HG03045 (cell line): ENCODE measurements around the gene SORCS2.

Source experiments
- ATAC-seq: cut with Tn5 transposase; IDR thresholded peaks from one replicate; pipeline ENCODE4 v1.9.1; 2021; ENCODE audit warnings: mild to moderate bottlenecking, moderate library complexity; ENCODE audit not compliant: unreplicated experiment

SORCS2 gene

DNA sequence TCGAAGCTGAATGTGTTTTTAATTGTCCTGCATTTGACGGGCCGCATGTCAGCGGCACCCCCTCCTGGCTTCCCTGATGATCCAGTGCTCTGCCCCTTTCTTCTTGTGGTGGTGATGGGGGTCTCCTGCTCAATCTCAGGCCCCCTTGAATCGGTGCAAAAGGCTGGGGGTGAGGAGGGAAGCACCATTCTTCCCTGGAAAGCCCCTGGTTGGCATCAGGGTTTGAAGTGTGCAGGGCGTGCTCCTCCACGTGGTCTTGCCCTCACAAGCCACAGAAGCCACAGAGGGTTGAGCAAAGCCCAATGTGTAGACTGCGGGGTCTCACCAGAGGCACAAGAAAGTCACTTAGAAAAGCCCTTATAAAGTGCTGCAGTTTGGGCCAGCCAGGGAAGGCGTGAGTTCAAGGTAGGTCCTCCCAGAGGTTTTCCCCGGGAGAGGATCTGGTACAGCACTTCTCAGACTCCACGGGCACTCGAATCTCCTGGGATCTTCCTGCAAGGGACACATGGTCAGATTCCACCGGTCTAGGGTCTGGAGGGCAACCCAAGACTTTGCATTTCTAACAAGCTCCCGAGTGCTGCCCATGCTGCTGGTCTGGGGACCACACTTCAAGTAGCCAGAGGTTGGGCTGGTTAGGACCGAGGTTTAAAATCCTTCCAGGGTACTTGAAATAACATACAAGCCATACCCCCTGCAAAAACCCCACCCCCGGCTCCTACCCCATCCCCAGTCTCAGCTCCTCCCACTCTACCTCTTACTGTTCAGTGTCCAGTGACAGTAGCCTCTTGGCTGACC lies 207.3 kb downstream of the SORCS2 start:
- ATAC-seq: no peak

DNA sequence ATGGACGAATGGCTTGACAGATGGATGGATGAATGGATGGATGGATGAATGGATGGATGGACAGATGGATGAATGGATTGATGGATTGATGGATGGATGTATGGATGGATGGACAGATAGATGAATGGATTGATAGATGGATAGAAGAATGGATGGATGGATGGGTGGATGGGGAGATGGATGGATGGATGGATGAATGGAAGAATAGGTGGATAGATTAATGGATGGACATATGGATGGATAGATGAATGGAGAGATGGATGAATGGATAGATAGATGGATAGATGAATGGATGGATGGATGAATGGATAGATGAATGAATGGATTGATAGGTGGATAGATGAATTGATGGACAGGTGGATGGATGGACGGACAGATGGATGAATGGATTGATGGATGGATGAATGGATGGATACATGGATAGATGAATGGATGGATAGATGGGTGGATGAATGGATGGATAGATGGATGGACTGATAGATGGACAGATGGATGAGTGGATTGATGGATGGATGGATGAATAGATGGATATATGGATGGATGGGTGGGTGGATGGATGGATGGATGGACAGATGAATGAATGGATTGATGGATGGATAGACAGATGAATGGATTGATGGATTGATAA lies 208.4 kb downstream of the SORCS2 start:
- ATAC-seq: no peak

DNA sequence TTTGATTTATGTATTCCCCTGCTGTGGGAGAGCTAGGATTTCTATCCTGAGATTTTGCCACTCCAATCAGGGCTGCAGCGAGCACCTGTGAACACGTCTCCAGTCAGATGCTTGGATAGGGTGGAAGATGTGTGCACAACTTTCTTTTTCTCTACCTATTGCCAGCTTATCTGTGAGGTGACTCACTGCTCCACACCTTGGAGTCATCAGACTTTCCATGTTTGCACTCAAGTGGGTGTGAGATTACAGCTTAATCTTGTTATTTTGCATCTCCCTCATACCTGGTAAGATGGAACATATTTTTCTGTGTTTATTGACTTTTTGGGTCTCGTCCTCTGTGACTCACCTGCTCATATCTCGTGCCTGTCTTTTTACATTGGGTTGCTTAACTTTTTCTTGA lies 210.2 kb downstream of the SORCS2 start:
- no peak for ATAC-seq

DNA sequence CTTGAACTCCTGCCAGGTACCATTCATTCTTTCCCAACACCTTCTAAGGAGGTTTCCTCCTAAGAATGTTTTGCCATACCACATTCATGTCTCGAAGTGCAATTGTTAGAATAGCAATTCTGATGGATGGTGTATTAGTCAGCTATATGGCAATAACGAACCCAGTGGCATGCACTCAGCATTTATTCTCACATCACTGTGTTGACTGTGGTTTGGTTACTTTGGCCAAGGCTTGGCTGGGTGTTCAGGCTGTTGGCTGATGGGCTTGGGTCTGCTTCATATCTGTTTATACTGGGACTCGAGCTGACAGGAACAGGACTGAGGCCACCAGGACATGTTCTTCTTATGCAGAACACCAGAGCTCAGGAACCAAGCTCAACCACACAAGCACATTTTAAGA lies 210.7 kb downstream of the SORCS2 start:
- no peak for ATAC-seq

DNA sequence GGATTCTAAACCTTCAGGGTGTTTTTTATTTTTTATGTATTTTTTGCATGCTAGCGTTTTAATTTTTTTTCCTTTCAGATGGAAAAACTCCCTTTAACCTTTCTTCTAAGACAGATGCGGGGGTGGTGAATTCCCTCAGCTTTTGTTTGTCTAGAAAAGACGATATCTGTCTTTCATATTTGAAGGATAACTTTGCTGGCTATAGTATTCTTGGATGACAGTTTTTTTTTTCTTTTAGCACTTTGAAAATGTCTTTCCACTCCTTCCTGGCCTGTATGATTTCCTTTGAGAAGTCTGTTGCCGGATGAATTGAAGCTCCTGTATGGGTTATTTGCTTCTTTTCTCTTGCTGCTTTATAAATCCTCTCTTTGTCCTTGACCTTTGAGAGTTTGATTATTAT lies 215.8 kb downstream of the SORCS2 start:
- ATAC-seq: no peak

DNA sequence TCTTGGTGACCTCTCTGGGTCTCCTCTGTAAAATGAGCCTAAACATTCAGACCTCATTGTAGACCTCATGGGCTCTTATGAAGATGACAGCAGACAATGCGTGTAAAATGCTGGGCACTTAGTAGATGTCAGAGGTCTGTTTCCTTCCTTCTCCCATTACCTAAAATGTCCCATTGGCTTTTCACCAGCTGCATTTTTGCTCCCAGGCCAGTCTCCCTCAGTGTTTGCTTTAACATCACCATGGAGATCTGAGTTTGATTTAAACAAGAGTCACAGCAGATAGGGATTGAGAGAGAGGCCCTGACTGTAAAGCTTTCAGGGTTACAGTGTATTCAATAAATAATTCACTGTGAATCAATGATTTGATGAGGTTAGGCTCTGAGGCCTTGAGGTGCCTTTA lies 218.1 kb downstream of the SORCS2 start:
- no peak for ATAC-seq

DNA sequence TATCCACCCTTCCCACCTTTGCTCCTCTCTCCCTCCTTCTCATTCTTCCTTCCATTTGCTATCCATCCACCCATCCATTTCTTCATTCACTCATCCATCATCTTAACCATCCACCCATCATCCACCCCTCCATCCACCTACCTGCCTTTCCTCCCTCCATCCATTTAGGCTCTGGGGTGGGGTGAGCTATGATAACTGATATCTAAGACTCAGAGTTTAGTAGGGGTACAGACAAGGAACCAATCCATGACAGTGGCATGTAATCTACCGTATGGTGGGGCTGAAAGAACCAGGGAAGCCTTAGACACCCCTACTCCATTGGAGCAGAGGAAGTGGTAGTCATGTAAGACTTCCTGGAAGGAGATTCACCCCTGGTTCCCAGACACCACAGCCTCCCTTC lies 219.2 kb downstream of the SORCS2 start:
- ATAC-seq: no peak

DNA sequence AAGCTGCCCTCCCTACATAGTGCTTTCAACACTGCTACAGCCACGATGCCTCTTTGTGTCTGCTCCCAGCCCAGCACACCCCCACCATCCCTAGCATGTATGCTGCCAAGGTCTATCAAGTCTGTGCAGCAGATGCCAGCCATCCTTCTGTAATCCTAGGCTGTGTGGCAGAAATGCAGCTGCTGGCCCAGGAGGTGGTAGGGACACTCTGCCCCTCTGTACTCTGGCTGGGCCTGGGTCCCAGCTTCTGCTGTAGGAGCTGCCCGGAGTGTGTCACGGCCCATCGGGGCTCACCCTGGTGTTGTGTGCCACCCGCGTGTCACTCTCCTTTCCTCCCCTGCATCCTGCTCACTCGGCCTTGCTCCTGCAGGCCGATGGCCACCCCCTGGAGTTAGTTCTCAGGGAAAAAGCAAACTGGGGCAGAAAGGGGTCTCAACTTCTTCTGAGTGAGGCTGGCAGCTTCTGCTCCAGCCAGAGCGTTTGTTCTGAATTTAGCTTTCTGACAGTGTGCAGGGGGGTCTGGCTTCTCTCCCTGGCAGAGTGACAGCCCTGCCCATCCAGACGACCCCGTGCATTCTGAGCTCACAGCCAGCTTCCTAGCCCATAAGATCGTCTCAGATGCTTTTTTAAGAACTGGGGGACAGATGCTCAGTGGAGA lies 219.7 kb downstream of the SORCS2 start:
- ATAC-seq: no peak

DNA sequence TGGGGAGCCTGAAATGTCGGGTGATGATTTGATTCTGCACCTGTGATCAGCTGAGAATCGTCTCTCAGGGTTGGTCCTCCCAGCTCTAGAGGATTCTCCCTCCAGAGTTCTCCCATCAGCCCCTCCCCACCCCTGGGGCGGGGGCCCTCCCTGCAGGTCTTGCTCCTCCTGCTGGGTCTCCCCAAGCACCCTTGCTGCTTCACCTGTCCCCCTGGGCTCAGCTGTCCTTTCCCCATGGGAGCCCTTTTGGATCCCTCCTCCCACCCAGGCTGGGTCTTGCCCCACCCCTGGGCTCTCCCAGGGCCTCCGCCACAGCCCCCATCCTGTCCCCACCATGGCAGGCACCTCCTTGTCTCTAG lies 220.2 kb downstream of the SORCS2 start:
- ATAC-seq: no peak

DNA sequence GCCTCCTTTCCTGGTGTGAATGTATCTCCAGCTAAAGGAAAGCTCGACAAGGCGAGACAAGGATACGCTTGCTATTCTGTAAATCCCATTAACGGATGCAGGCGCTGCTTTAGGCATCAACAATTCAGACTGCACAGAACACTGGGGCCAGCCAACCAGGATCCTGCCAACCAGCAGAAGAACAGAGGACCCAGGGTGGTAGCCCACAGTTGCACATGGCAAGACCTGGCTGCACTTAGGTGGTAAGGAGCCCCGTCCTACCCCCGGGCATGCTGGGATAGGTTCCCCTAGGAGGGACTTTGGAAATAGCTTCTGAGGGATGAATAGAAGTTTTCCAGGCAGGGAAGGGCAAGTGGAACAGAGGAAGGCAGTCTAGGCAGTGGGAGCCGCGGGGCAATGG lies 221.7 kb downstream of the SORCS2 start:
- ATAC-seq: no peak

DNA sequence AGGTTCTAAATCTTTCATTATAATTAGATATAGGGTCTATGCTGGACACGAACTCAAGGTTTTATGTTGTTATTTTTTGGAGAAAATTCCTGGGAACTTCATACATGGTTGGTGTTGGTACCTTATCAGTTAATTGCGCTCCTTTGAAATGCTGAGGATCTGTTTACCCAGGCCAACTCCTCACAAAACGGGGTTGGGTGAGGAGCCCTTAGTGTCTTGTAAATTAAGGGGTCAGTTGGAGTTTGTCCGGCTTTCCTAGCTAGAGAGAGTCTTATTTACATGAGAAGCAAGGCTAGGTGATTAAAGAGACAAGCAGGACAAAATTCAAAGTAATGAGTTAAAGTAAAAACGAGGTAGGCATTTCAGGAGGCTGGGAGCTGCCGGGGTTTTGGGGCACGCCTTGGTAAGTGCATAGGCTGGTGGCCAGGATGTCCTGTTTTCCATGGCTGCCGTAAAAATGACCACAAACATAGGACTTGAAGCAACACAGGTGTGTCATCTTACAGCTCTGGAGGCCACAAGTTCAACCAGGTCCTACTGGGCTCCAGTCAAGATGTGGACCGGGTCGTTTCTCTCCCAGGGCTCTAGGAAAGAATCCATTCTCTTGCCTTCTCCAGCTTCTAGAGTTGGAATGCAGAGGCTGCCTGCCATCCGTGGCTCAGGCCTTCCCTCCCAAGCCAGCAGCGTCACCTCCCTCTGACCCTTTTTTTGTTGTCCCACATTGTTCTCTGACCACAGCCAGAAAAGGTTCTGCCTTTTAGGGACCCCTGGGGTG lies 222.6 kb downstream of the SORCS2 start:
- ATAC-seq: no peak

DNA sequence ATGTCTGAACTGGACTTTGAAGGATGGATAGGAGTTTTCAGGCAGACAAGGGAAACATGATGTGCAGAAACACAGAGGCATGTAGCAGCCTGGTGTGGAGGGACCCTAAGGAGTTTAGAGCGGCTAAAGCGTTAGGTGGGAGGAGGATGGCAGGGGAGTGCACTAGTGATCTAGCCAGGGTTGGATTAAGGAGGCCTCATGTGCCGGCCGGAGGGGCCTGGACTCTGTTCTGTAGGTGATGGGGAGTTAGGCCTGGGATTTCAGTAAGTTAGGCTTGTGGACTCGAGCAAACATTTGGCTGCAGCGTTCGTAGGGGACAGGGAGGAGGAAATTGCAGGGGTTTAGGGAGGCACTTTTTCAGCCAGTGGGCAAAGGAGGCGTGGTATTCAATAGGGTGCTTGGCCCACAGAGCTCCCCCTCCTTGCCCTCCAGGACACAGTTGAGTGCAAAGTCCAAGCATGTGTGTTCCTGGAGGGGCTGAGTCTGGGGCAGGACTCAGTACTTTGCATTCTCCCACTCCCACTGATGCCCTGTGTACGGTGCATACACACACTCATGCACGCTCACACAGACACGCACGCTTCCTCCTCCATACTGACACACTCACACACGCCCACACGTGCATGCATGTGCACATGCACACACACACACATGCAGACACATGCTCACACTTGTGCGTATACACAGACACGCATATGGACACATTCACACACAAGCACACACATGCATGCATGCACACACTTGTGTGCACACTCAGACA lies 223.8 kb downstream of the SORCS2 start:
- ATAC-seq: no peak

DNA sequence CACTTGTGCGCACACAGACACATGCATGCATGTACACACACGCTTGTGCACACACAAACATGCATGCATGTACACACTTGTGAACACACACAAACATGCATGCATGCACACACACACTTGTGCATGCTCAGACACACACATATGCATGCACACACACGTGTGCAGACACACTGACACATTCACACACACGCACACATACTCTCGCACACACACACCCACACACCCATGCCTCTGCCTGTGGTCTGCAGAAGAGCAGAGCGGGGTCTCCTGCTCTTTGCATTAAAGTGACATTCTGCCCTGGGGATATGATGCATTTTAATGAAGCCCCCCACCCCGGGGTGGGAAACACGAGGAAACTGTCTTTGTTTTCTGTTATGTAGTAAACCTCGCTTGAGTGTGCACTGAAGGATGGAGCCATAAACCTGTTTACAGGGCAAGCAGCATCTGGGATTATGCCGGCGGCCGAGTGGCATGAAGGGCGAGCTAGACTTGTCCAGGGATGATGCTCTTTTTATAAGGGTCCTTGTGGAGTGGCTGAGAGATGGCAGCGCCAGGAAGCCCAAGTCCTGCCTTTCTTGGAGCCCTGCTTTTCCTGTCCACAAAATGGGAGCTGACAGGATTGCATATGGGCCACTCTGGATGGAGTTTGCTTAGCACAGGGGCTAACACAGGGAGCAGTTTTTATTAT lies 224.6 kb downstream of the SORCS2 start:
- ATAC-seq: no peak

DNA sequence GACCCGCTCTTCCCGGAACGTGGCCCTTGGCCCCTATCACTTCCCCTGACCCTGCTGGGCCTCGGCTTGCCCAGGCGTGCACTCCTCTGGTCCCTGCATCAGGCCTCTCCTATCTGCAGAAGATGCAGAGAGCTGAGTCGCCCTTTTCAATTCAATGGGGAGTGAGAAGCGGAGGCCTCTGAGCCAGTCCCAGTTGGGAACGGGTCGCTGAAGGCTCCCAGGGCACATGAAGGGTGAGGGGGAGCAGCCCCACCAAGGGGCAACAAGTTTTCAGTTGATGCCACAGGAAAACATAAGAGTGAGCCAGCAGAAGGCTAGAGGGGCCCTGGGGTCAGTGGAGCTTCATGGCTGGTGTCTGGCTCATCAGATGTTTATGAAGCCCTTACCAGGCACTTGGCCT lies 225.3 kb downstream of the SORCS2 start:
- ATAC-seq: no peak

DNA sequence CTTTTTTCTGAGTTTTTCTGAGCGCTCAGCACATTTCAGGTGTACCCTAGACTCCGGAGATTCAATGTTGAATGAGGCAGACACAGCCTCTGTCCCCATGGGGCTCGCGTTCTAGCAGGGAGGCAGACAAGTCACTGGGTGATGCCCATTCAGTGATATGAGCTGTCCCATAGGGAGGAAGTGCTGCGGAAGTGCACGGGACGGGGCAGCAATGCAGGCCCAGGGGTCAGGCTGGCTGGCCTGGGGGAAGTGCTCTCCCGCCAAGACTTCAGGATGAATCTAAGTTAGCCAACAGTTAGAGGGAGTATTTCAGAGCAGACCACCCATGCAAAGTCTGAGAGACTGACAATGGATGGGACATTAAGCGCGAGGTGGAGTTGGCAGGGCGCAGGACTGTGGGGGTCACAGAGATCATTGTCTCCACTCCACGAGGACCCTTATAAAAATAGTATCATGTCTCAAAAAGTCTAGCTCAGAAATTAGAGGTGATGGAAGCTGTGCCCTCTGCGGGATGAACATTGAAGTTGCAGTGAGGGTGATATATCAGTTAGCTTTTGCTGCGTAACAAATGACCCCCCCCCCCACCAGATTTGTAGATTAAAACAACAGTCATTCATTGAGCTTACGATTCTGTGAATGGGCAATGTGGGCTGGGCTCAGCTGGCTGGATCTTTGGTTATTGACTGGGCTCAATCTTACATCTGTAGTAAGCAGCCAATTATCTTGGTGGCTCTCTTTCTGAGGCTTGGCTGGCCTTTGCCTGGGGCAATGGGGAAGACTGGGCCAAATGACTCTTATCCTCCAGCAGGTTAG lies 226.0 kb downstream of the SORCS2 start:
- no peak for ATAC-seq

DNA sequence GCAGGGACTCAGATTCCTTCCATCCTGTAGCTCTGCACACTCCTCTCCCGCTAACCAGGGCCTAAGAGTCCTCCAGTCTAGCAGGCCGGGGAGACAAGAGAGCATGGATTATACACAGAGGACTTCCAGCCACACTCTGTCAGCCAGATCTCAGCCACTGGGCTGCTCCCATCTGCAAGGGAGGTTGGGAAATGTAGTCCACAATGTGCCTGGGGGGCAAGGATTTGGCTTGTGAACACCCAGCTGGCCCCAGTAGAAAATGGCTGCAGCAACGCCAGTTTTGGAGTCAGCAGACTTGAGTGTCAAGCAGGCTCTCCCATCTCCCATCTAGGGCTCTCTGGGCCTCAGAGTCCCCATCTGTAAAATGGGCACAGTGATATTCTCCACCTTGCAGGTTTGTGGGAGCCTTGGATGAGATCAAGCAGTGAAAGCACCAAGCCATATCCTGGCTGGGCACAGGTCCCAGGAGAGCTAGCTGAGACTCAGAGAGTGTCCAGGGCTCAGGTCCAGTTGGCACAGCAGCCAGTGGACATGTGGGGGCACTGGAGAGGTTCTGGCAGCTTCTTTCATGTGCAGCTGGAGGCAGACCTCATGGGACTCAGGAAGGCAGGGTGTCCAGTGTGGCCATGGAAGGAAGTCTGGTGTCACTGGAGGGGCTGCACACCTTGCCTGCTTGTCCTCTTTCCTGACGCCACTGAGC lies 227.8 kb downstream of the SORCS2 start:
- no peak for ATAC-seq

DNA sequence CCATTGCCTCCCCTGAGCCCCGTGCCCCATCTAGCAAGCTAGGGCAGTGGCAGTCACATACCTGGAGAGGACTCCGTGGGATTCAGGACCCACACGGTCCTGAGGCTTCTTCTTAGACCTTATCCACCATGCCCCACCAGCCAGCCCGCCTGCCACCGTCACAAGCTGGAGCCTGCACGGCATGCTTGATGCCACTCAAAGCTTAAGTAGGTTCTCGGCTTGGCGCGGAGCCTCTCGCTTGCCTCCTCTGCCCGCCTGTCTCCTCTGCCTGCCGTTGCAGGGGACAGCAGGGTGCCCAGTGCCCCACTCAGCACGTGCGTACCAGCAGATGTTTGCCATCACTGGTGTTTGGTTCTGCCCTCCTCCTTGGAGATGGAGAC lies 228.3 kb downstream of the SORCS2 start:
- no peak for ATAC-seq

DNA sequence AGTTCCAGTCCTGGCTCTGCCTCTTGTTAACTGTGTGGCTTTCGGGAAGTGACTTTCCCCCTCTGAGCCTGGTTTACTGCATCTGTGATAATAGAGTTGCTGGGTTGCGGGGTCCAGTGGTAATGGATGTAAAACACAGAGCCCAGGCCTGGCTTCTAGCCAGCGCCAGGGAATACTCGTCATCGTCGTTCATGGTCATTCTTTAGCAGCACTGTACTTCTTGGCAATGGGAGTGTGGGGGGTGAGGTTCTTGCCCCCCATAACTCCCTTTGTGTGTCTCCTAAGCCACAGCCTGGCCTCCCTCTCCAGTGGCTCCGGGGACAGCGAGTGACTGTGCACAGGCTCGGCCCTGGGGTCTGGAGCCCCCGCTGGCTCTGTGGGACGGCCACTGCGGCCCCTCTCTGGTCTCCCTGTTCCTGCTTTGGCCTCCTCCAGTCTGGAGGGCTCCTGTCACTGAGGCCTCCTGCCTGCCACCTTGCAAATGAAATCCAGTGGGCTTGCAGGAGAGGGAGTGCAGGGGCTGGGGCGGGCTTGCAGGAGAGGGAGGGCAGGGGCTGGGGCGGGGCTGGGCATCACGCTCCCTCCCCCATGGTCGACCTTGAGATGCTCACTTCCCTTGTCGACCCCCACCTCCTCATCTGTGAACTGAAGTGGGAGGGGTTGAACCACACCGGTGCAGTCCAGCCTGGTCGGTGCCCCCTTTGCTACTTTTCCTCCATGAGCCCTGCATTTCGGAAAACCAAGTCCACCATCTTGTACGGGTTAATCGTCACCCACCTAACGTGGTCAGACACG lies 229.2 kb downstream of the SORCS2 start:
- ATAC-seq: no peak
